GM18867 (cell line): ENCODE data around the gene SMKR1.
"Not testable (repeated sequence)": the region's sequence is repeated elsewhere in the genome, so short reads cannot be mapped to it uniquely, and the experiment has no call there.

Experiments used
- ATAC-seq: cut with Tn5 transposase; IDR thresholded peaks from one replicate; pipeline ENCODE4 v1.9.1; 2021; ENCODE audit warnings: mild to moderate bottlenecking, moderate library complexity; ENCODE audit not compliant: unreplicated experiment

The SMKR1 gene

DNA sequence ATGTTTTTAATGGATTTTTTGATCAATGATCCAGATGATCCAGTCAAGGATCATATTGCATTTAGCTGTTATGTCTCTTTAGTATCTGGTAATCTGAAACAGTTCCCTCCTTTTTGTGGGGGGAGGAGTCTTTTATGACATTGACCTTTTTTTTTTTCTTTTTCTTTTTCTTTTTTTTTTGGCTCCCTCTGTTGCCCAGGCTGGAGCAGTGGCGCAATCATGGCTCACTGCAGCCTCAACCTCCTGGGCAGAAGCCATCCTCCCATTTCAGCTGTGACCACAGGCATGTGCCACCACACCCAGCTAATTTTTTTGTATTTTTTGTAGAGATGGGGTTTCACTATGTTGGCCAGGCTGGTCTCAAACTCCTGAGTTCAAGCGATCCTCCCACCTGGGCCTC, 22.1 kb downstream of the SMKR1 start:
- ATAC-seq: not testable (repeated sequence)

DNA sequence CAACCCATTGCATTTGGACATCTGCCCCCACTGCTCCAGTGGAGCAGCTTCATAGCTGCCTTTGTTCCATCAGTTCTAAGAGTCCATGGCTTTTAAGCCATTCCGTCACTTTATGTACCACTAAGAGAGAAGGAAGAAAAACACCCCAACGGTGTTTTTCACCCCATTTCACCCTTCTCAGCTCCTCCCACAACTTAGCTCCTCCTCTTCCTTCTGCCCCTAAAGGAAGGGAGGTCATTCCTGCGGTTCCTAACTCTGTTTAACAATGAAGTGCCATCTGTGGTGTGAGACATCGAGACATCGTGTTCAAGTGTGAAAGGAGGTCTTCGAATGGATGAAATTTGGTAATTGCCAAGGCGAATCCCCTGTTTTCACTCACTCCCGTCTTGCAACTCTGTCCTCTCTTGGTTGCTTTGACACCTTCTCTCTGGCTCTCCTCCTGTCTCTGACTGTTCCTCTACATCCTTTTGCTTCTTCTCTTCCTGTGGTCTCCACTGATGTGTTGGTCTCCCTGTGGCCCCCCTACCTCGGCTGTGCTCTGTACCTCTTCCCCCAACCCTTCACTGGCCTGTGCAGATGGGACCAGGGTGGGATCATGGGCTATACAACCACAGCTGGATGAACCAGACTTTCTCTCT, 23.0 kb downstream of the SMKR1 start:
- no peak for ATAC-seq

DNA sequence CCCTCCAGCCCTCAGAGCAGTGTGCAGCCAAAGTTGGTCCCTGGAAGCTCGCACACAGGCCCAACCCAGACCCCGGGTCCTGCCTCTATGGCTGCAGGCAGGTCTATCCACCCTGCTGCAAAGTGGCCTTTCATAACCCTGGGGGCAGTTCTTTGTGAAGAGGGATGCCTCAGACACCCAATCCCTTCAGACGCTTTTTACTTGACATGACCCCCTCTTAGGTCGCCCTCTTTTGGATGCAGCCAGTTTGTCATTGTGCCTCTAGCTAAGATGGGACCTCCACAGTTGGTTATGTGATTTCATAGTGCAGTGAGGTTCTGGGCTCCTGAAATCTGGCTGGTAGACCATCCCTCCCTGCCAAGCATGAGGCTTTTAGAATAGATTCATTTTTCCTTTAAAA, 27.3 kb downstream of the SMKR1 start:
- no peak for ATAC-seq

DNA sequence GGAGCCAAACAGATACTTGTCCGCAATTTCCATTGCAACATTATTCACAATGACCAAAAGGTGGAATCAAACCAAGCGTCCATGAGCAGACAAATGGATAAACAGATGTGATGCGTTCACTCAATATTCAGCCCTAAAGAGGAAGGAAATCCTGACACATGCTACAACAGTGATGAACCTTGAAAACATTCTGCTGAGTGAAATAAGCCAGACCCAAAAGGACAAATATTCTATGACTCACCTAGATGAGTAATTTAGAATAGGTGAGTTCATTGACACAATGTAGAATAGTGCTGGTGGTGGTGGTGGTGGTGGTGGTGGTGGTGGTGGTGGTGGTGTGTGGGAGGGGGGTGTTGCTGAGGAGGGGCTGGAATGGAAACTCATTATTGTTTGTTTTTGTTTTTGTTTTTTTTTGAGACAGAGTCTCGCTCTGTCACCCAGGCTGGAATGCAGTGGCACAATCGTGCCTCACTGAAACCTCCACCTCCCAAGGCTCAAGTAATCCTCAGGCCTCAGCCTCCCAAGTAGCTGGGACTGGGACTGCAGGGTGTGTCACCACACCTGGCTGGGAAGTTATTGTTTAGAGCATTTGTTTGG, 28.6 kb downstream of the SMKR1 start:
- ATAC-seq: no peak

DNA sequence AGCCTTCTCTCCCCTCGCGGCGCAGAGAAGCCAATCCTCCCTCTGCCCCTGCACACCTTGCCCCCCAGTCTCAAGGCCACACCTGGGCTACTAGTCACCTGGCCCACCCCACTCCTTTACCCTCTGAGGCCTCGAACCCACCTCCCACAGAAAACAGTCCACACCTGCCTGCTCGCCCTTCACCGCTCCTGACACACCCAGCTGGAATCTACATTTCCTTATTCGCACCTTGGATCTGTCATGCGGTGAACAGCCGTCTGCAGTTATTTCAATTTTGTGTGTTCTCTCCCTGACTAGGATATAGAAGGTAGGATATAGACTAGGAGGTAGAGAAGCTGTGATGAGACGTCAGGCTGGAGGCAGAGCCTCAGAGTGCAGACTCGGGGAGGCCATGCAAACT, 29.4 kb downstream of the SMKR1 start:
- no peak for ATAC-seq

DNA sequence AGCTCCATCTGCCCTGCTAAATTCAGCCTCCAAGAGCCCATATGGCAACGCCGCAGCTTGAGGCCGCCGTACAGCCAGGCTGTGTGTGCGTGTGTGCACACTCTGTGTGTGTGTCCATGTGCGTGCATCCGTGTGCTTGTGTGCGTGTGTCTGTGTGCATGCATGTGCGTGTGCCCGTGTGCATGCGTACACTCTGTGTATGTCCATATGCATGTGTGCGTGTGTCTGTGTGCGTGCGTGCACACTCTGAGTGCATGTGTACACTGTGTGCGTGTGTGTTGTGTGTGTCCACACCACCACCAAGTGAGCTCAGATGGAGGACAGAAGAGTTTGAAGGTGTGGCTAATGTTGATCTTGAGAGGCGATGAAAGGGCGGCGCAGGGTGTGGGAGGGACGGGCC, 30.0 kb downstream of the SMKR1 start:
- no peak for ATAC-seq

DNA sequence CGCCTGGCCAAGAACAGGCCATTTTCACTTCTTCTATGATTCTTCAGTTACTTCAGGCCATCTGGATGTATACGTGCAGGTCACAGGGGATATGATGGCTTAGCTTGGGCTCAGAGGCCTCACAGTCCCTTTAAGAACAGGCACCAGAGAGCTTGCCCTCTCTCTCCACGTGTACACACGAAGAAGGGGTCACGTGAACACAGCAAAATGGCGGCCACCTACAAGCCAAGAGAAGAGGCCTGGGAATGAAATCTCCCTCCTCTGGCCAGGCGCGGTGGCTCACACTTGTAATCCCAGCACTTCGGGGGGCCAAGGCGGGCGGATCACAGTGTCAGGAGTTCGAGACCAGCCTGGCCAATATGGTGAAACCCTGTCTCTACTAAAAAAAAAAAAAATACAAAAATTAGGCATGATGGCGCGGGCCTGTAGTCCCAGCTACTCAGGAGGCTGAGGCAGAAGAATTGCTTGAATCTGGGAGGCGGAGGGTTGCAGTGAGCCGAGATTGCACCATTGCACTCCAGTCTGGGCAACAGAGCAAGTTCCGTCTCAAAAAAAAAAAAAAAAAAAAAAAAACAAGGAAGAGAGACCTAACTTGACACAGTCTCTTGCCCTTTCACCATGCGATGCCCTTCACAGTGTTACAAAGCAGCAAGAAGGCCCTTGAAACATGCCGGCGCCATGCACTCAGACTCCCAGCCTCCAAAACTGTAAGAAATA, 32.4 kb downstream of the SMKR1 start:
- ATAC-seq: not testable (repeated sequence)

DNA sequence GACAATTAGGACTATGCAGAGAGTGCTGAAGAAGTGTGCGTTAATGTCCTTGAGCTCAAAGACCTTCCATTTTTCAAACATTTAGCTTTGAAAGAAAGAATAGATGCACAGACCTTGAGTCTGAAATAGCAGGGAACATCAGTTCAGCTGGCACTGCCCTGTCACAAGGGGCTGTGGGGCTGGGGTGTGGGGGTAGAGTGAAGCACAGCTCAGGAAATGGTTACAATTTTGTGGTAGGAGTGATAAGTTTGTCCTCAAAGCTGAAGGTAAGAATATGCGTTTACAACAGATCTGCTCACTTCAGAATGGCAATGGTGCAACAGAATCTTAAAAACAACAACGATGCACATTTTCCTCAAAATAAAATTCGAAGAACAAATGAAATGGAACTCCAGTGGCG, 33.6 kb downstream of the SMKR1 start:
- no peak for ATAC-seq

DNA sequence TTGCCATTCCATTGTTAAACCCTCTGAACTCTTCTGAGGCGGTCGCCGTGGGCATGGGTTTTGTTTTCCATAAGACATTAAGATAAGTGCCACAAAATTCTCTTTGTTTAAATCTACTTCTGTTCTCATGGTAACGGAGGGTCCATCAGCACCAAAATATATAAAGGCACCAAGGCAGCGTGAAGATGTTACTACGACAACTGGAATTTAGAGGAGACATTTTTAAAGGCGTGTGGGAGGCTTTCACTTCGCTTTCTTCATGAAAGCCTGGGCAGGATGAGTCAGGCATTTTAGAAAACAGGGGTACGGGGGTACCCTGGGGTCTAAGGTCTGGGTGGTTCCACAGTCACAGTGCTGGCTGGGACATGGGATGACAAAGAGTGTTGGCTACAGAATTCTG, 34.0 kb downstream of the SMKR1 start:
- no peak for ATAC-seq

DNA sequence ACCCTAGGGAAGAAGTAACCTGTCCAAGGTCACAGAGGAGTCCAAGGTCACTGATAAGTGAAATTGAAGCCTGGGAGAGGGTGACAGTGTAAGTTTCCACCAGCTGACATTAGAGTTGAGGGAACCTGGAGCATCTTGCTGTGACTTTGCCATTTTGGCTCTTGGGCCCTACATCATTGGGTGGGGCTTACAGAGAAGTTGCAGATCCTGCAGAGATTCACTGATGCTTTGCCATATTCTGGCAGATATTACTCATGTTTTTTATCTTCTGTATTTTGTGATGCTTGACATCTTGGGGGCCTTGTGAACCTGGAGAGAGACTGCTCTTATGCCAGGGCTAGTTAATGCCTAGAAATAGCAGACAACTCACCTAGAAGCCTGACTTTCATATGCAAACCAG, 36.5 kb downstream of the SMKR1 start:
- ATAC-seq: no peak

DNA sequence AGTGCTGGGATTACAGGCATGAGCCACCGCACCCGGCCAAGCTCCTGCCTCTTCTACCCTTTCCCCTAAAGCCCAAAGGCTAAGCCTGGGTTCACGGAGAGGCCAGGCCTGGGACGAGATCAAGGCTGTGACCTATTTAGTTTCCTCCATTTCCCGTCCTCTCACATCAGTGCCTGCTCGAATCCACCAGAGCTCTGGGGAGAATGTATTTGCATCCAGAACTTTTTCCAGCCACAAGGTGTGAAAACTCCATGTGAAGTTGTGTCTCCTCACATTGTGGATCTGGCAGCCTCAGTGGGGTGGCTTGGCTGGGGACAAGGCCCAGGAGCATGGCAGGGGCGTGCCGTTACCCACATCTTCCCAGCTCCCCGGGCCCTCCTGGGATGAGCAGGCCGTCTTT, 38.0 kb downstream of the SMKR1 start:
- no peak for ATAC-seq

DNA sequence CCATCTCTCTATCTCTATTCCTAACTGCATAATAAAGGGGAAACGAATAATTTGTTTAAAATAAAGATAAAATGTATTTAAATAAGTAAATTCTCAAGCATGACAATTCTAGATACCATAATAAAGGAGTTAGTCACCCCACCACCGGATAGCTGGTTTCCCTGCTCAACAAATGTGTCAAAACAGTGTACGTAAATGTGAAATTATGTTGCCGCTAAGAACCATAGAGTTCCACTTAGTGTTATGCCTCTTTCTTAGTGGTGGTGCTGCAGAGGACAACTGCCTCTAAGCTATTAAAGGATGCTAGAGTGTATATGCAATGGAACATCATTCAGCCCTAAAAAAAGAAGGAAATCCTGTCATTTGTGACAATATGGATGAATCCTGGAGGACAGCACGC, 42.4 kb downstream of the SMKR1 start:
- ATAC-seq: no peak

DNA sequence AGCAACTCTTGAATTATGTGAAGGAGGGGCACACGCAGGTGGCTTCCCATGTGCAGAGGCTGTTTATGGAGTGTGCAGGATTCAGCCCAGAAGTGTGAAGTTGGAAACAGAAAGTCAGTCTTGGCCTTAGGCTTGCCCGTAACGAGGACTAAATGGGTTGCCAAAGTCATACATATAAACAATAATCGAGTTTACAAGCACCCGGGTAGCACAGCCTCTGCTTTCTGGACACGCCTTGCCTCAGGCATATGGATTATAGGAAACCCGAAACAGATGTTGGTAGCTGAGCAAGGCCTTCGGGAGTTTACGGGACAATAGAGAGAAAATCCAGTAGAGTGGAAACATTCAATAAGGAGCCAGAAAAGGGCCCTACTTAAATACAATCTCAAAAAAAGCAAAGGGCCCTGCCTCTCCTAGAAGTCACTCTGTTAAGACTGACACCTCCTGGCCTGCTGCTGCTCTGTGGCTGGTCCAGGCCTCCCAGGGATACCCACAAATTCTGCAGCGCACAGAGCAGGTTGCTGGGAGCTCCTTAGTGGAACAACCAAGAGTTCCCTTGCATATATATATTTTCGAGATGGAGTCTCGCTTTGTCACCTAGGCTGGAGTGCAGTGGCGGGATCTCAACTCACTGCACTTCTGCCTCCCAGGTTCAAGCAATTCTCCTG, 48.5 kb downstream of the SMKR1 start:
- no peak for ATAC-seq

DNA sequence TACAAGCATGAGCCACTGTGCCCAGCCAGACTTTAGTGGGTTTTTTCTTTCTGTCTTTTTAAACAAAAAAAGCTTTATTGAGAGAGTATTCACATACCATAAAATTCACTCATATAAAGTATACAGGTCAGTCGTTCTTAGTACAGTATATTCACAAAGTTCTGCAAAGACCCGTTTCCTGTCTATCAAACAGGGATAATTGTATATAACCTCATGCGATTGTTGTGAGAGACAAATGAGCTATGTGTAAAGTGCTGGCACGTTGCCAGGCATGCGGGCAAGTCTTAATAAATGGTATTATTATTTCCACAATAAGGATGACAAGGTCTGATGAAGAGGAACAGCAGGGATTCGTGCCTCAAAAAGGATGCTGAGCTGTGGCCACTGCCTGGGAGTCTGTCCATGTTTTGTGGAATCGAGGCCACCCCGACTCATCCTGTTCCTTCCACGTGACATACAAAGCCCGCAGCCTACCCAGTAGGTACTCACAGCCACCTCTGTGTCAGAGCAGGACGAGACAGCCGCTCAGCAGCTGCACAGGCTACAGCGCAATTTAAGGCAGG, 51.6 kb downstream of the SMKR1 start:
- no peak for ATAC-seq

DNA sequence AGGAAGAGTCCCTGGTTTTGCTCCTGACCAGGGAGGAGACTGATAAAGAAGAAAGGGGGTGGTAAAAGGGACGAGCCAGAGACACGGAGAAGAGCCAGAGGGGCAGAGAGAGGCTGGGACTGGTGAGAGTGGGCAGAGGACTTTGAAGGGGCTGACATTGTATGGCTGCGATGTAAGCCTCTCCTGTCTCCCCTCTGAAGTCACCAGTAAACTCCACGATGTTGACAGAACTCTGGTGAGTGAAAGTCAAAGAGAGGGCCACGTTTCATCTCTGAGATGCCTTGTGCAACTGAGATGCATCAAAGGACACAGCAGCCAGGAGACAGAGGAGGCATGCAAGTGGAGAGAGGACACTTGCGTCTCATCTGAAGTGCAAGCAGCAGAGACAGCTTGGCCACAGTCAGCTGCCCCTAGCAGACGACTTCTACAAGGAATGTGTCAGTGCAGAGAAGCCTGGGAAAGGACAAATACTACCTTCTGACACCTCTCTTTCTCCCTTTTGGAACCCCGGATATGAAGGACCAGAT, 54.3 kb downstream of the SMKR1 start:
- ATAC-seq: no peak

DNA sequence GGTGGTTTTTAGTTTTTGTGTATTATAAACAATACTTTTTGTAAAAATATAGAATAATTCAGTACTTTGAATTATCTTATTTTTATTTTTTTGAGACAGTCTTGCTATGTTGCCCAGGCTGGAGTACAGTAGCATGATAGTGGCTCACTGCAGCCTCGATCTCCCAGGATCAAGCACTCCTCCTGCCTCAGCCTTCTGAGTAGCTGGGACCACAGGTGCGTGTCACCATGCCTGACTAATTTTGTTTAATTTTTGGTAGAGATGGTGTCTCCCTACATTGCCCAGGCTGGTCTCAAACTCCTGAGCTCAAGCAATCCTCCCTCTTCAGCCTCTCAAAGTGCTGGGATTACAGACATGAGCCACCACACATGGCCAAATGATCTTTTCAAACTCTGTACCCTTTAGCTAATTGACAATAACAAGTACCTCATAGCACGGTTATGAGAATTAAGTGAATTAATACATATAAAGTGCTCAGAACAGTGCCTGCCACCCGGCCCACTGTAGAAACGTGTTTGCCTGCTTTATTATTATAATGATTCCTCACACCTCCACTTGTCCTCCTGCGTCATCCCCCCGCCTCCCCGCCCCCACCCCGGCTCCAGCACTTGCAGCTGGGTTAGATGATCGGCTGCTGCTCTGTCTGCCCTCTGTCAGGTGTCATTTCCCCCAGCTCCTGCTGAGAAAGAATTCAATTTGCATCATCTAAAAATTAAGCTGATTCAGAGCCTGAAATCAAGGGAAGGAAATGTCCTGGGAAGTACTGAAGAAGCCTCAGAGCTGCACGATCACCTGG, 55.6 kb downstream of the SMKR1 start:
- ATAC-seq: no peak

DNA sequence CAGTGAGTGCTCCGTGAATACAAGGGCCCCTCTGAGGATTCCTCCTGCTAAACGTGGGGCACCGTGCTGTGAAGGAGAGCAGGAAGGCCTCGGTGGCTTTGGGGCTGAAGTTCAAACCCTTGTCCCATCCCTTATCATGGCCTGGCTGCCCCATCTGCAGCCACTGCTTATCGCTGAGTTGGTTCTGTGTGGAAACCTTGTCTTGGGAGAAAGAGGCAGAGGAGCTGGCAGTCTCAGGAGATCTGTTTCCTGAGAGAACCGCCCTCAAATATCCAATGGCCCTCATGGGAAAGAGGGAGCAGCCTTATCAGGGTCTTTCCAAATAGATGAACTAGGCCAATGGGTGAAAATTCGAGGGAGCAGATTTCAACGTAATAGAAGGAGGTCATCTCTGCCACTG, 57.2 kb downstream of the SMKR1 start:
- no peak for ATAC-seq

DNA sequence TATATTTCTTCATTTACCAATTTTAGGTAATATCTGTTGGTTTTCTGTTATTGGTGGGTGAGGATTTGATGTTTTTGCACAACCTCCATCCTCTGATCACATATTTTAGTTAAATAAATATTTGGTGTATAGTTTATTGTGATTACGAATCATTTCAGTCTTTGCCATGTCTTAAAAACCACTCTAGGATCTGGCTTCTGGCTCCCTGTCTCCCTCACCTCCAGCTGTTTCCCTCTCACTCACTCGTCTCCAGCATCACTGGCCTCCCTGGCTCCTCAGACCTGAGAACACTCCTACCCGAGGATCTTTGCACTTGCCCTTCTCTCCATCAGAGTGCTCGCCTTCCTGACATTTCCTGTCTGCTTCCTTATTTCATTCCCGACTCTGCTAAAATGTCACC, 58.5 kb downstream of the SMKR1 start:
- no peak for ATAC-seq

DNA sequence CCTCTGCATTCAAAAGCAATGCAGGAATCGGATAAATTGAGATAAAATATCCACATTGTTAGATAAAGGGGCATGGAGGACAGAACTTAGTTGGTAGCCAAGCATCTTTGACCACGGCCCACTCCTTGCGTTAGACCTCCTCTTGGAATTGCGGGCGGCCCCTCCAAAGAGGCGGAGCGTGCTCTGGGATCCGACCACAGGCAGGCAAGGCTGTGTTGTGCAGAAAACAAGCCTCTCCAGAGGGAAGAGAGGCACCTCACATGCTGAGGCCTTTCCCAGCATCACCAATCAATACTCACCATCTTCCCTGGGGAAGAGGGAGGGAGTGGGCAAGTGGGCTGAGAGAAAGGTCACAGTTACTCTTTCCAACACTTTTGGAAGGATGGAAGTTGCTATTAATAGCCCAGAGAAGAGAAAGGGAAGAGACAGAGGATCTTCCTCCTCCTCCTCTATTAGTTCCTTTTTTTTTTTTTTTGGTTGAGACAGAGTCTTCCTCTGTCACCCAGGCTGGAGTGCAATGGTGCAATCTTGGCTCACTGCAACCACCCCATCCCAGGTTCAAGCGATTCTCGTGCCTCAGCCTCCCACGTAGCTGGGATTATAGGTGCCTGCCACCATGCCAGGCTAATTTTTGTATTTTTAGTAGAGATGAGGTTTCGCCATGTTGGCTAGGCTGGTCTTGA, 59.5 kb downstream of the SMKR1 start:
- ATAC-seq: no peak
